B cell (primary cell): ENCODE data around the gene IRAK1.

Experiments used
- EZH2 ChIP-seq: IDR thresholded peaks from 2 replicates; pipeline ENCODE4 v1.6.1; 2012; ENCODE audit warnings: borderline replicate concordance, low read depth, mild to moderate bottlenecking, moderate library complexity, low read length; ENCODE audit not compliant: insufficient read depth, poor library complexity, severe bottlenecking
- TF ChIP-seq, protein P1 (sequence below): fragments of 200-600 bp; IDR thresholded peaks from one replicate; pipeline ENCODE4 v1.8.0; 2022; ENCODE audit warnings: antibody characterized with exemption, mild to moderate bottlenecking

DNA sequence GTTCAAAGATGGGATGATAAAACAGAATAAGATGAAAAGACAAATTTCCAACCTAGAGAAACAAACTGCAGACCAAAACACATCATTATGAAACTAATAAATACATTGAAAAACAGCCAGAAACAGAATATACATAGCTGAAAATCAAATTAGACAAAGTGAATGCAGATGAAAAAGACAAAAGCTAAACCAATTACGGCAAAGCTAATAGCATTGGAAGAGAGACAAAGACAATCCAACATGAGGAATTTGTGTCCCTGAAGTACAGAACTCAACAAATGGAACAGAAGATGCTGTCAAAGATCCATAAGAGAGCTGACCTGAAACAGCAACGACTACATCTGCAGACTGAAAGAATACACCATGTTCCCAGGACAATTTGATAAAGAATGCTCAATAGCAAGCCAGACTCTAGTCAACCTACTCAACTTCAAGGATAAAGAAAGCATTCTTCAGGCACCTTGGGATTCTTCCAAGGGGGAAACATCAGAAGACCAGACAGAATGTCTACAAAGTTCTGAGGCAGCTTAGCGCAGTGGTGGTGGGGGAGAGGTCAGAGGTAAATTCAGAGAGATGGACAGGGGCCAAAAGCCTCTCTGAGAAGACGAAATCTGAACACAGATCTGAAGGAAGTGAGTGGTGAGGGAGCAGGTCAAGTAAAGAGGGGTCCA, 27.4 kb upstream of the IRAK1 start:
- TF ChIP-seq, protein P1, sequence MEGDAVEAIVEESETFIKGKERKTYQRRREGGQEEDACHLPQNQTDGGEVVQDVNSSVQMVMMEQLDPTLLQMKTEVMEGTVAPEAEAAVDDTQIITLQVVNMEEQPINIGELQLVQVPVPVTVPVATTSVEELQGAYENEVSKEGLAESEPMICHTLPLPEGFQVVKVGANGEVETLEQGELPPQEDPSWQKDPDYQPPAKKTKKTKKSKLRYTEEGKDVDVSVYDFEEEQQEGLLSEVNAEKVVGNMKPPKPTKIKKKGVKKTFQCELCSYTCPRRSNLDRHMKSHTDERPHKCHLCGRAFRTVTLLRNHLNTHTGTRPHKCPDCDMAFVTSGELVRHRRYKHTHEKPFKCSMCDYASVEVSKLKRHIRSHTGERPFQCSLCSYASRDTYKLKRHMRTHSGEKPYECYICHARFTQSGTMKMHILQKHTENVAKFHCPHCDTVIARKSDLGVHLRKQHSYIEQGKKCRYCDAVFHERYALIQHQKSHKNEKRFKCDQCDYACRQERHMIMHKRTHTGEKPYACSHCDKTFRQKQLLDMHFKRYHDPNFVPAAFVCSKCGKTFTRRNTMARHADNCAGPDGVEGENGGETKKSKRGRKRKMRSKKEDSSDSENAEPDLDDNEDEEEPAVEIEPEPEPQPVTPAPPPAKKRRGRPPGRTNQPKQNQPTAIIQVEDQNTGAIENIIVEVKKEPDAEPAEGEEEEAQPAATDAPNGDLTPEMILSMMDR: no peak
- TF ChIP-seq EZH2: no peak
